HG03469 (cell line): ENCODE data around the gene SORCS2.

Source experiments
- ATAC-seq: cut with Tn5 transposase; IDR thresholded peaks from one replicate; pipeline ENCODE4 v1.9.1; 2021; ENCODE audit warnings: mild to moderate bottlenecking, moderate library complexity, moderate number of reproducible peaks; ENCODE audit not compliant: unreplicated experiment

SORCS2 gene

DNA sequence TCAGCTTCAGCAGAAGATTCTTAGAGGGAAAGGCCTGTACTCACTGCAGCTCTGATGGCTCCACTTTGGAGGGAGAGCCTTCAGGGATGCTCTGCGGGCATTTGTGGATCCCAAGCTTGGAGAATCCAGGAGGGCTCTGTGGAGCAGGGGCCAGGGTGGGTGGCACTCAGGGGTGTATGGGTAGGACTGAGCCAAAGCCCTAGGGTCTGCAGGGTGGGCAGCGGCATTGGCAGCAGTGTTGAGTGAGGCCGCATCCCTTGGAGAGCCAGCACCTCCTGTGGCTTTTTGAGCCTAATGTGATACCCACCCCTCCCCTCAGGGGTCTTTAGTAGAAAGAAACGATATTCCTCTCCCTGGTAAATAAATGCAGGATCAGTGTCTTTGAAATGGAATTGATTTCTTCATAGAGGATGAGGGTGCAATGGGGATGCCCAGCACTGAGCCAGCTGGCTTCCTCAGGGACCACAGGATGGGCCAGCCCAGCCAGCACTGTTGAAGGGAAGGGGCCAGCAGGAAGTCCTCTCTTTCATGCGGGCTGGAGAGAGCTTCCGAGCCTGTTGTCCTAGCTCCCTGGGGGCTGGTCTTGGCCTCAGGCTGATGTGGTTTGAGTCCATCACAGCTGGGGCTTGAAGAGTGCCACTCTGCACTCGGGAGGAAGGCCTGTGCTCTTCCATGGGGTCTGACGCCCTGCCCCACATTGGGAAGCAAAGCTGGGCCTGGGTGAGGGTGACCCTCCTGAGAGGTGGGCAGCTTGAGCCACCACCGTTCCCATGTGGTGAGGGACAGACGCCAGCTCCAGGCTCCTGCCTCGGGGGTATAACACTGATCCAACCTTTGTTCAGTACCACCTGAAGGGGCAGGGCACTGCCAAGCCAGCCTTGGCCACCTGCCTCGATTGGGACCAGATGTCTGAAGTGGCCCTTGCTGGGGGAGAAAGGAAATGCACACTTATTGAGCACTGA, 192.9 kb downstream of the SORCS2 start:
- ATAC-seq, result no peak

DNA sequence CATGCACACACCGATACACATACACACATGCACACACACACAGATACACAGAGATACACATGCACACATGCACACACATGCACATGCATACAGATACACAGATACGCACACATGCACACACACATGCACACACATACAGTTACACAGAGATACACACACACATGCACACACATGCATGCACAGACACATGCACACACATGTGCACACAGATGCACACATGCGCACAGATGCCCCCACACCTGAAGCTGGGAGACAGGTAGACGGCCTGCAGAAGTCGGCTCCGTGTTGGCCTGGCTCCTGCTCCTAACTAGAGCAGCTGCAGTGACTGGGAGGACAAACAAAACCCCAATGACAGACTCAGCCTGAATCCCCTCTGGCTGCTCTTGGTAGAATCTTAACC, 195.6 kb downstream of the SORCS2 start:
- ATAC-seq, result no peak

DNA sequence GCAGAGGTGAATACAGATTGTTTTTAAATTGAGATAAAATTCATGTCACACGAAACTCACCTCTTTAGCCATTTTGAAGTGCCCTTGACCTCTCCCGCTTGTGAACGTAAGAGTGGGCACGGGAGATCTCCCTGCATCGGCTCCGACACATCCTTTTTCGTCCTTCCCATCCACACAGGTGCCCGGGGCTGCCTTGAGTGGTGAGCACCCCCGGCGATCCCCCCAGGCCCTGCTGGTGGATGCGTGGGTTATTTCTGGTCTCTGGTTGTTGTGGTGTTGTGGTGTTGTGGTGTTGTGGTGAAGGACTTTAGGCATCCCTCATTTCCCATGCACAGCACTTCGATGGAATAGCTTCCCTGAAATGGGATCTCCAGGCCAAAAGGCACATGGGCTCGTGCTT, 196.3 kb downstream of the SORCS2 start:
- ATAC-seq, result no peak

DNA sequence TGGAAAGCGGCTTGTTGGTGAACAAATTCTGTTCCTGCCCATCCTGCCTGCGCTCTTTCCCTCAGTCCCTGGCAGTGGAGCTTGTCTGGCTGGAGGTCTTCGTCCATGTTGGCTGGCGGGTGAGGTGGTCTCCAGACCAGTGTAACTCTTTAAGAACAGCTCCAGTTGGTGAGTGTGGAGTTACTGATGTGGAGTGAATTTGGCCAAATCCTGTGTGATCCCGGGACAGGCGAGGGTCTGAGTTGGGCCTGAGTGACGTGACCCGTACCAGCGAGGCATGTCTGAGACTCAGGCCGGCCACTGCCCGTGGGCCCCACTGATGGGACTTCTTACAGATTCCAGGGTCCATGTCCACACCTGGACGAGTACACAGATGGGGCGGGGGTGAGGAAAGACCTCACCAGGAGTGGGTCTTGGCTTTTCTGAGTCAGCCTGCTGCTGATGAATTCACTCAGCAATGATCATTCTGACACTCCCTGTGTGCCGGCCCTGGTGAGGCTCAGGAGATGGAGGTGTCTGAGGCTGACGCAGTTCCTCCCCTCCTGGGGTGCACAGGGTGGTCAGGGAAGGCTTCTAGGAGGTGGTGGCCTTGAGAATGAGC, 196.9 kb downstream of the SORCS2 start:
- ATAC-seq, result no peak

DNA sequence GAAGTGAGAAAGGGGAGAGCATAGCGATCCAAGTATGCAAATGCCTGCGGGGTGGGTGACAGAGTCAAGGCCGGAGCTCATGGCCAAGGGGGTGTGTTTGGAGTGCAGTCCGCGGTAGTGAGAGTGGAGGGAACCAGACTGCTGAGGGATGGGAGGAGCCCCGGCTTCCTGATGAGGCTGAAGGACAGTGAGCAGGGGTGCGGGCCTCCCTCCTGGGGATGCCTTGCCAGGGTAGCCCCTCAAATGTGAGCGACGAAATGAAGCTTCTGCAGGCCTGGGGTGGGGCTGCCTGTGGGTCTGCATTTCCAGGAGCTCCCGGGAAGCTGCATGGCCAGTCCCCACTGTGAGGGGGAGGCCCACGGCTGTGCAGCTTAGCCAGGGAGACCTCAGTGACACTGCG, 197.4 kb downstream of the SORCS2 start:
- ATAC-seq, result no peak

DNA sequence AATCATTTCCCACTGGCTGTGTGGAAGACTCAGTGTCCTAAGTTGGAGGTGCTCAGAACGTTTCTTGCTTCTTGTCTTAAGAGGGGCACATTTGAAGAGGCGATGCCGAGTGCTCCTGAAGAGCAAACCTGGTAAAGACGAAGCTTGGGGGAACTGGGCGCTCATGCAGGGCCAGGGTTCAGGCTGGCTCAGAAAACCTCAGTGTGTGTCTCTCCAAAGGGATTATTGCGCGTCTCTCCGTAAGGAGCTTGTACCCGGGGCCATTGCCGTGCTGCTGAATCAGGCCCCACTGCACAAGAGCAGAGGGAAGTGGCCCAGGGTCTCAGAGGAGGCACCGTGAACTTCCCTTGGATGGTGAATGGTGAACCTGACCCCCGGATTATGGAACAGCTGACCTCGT, 198.0 kb downstream of the SORCS2 start:
- no peak for ATAC-seq

DNA sequence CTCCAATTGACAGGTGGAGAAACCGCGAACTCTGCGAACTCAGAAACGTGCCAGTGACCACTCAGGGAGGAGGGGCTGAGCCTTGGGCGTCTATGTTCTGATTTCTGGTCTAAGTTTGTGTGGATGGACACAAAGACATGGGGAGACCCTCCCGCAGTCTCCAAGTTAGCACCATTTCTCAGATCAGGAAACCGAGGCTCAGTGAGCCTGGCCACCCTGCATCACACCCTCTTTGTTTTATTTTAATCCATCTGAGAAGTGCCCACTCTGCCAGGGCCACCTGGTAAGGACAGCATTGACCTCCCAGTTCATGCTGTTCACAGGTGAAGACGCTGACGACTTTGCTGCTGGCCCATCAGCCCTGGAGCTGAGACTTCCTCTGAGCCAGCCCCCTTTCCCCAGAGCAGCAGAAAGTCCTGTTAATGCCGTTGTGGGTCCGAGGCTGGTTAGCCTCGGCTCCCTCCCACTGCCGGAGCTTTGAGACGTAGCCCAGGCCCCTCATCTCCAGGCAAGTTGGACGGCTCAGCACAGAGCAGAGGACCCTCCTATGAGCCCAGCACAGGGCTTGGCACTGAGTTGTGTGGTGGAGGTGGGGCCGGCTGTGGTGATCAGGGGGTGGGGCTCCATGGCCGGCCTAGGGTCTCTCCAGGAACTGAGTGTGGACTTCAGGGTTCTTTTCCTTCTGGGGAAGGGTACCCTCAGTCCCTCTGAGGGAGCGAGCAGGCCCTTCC, 198.7 kb downstream of the SORCS2 start:
- ATAC-seq, result no peak

DNA sequence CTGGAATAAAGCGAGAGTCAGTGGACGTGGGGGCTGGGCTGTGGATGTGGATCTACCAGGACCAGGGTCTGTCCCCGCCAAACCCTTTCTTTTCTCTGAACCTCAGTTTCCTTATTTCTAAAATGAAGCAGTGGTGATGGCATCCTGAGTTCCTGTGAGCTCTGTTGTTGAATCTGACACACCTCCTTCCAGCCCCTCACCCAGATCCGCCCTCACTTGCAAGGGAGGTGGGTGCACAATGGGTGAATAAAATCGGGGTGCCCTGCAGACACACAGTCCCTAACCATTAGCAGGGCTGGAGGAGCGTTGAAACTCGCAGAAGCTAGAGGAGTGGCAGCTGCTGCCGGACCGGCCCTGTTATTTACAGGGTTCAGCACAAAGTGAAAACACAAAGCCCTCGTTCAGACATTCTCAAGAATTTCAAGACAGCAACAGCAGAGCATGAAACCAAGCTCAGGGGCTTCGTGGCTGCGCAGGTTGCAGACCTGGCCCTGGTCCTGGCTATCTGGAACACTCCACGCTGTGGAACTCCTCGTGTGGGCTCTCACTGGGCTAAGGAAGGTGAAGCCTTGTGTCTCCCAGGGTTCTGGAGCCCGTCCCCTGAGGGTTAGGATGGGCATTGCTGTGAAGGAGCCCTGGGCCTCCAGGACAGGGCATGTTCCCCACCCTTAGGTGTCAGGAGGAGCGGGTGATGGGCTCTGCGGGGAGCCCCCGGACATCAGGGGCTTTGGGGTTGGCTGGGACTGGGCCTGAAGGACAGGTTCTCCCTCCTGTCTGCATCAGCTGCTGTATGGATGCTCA, 199.5 kb downstream of the SORCS2 start:
- no peak for ATAC-seq

DNA sequence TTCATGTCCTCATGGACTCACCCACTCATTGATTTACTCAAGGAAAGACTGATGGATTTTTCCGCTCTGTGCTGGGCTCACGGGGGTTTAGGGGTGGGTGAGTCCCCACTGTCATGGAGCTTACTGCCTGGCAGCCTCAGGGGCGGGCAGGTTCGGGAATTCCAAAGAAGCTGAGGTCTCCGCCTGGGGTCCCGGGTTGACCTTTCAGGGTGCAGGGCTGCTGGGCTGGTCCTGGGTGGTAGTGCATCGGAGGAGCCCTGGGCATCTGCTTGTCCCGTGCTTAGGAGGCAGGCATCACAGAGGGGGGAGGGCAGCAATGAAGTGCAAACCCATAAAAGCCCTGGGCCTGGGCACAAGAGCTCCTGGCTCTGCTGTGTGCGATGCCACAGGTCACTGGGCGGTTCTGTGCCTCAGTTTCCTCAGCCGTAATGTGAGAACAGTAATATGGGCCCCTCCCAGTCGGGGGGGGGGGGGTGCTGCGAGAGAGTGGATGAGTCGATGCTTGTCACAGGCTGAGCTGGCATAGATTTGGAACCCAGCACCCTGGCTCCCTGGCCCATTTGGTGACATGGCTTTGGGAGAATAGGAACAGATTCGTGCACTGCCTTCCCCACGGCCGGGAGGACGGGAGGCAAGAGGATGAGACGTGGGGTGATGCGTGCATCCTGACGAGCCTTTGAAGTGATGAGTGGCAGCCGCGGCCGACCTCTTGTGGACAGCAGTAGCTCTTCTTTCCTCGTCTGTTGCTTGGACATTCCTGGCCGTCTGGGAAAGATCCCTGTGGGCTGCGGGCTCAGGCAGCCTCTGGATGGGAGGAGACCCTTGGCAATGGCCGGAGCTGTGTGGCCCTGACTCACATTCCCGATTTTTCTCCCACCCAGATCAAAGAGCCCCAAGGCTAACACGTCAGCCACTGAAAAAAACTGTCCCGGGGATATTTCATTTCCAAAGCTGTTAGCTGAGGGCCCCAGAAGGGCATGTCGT, 200.4 kb downstream of the SORCS2 start:
- ATAC-seq, result no peak

DNA sequence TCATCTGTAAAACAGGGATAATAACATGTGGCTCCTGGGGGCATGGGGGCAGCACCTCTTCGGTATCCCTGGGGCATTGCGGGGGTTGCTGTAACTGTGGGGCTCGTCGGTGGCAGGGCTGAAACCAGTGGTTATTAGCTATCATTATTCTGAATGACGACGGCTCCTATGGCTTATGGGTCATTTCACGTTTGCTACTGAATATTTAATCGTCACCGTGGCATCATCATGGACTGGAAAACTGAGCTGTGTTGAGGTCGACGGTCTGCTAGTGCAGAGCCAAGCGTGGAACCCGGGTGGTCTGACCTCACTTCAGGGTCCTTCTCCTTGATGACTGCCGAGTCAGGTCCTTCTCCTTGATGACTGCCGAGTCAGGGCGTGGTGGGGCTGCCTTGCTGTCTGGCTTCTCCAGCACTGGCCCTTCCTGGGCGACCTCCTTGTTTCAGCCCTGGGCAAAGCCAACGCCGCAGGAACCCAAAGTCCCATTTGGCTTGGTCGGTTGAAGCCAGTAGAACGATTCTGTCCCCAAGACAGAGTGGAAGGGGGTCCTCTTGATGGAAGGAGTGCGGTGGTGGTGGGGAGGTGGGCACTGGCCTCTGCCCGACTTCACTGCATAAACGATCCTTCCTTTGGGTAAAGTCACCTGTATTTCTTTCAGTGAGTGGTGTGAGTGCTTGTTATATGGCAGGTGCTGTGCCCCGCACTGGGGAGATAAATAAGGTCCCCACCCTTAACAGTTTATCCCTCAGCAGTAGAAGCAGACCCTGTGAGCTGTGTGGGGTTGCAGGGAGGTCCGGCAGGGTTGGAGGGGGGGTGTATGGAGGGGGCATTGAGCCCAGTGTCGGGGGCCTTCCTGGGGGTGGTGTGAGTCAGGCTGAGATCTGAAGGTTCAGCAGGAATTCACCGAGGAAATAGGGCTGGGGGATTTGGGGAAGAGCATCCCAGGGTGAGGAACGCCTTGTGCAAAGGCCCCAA, 201.6 kb downstream of the SORCS2 start:
- ATAC-seq, result no peak

DNA sequence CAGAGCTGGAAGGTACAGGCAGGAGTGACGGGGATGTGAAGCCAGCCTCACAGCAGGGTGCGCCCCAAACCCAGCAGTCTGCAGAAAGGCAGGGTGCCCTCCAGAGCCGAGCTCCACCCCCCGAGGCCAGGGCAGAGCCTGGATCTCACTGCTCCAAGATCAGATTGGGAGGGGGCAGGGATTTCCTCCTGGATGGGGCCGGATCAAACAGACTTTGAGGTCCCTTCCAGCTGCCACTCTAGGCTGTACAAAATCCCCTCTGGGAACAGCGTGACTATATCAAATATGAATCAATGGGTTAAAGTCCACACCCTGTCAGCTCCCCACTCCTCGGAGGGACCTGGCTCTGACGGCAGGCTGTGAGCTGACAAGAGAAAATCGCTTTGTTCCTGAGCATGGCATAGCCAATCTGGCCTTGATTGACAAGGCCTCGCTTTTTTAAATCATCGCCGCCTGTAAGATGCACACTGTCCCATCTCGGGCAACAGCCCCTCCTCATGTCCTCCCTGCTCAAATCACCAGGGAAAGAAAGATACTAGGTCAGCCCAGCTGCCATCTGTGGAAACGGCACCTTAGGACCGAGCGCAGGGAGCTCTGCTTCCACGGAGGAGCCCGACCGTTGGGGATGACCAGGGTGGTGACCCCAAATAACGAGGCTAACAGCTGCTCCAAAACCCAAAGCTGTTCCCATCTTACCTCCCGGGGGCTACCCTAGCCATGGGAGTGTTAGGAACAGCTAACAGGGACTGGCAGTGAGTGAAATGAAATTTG, 202.5 kb downstream of the SORCS2 start:
- ATAC-seq, result no peak

DNA sequence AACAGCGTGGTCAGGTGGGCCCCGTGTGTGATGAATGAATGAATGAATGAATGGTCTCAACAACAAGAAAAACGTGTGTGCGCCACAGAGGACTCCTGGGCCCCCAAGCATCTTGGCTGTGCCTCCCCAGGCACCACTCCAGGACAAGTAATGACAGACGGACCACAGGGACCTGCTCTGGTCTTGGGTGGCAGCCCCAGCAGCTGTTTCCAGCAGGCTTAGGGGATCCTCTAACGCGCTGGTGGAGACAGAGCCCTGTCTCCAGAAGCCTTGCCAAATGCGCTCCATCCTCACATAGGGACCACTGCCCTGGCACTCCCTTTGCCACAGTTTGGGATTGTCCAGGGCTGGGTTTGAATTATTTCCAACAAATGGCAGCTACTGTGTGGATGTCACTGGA, 203.3 kb downstream of the SORCS2 start:
- no peak for ATAC-seq

DNA sequence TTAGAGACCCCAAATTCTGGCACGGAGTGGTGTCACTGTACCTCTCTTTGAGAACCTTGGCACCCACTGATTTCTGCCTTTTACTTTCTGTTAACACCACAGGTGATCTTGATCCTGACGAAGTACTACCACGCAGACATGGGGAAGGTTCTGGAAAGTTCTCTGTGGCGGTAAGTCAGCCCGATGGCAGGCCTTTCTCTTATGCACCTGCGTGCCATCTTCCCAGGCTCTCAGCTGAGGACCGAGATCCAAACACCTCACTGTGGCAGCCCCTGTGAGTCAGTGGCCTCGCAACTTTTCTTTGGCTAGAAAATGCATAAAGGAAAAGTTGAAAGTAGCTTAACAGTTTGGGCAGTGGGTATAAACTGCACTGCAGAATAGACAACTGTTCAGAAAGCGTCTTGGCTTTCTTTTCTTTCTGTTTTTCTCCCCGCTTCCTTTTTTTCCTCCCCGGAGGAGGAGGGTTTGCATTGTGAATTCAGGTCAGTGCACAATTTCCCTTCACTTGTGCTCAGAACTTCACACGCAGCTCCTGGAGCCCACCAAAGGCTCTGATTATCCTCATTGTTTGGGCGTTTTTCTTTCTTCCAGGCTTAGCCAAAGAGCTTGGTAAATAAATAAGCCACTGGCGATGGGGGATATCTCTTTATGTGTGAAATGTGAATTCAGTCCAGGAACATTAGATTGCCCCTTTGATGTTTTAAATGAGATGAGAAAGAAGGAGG, 204.0 kb downstream of the SORCS2 start:
- no peak for ATAC-seq

DNA sequence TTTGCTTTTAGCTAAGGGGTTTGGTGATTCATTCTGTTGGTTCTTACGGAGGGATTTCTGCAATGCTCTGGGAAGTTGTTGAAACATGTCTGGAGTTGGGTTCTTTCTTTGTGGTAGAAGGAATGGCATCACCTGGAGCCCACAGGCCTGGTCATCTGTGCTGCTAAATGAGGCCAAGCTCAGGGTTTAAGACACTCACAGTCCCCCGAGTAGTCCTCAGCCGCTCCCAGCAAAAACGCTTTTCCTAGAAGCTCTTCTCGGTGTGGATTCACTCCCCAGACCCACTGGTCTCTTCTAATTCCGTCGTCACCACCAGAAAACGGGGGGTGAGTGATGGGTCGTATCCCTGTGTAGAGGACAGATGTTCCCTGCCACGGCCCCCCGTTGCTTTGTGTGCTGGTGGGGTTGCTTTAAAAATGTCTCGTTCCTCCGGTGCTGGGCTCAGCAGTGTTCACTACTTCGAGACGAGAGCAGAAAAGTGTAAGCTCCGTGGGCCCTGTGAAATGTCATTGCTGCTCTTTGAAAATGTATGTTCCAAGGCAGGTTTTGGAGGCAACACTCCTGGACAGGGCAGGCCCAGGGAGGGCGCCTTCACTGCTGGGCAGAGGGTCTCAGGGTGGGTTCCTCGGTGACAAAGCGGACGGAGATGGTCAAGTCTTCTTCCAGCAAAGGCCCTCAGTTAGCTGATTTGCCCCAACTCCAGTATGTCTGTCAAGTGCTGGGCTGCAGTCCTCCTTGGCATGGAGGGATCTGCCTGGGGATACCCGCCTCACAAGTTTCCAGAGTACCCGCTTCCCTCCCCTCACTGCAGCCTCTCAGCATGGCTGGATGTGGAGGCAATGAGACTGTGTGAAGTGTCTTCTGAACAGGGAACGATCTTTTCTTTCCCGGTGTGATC, 205.1 kb downstream of the SORCS2 start:
- ATAC-seq, result no peak

DNA sequence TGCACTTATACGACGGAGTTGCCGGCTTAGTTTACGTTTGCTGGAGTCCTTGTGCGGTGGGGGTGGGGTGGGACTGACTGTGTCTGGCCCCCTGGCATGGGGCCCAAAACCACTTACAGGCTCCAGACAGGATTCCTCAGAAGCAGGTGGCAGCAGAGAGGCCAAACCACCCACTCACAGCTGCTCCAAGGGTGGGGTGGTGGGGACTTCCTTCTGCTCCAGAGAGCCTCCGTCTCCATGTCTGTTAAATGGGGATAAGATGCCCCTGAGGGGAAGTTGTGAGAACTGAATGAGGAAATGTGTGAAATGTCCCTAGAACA, 205.7 kb downstream of the SORCS2 start:
- no peak for ATAC-seq

DNA sequence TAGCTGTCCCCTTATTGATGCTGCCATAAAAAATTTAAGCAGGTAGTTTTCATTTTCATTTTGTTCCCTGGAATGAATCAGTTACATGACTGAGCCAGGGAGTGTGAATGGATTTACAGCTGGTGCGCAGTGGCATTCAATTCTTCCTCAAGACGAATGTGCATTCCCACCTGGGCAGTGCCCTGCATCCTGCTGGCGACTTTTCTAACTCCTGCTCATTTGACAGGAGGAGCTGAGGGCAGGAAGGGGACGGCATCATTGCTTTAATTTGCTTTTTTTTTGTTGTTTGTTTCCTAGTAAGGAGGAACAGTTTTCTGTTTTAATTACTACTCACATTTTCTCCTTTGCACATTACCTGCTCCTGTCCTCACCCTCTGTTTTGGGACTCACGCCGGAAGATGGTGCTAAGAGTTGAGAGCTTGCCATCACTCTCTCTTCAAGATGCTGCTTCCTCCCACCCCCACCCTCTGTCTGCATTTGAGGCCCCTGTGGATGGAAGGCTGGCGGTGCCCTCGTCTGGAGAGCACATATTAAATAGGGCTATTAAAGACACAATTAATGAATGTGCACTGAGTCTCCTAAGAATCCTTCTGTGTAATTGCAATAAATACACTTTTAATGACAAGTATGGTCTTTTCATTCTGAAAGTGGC, 206.6 kb downstream of the SORCS2 start:
- no peak for ATAC-seq
